H9 (cell line): ENCODE results near the gene LRRC28. TPM values are rescaled to one million over a fixed set of nuclear protein-coding genes. Genes with fewer than 3 reads are reported as not detected.

ENCODE experiments used
- DNase-seq: peaks from one replicate; pipeline ENCODE4 v3.0.0-alpha.2; 2017
- H2AFZ ChIP-seq: one replicate; pipeline ENCODE4 v1.6.1; 2013; ENCODE audit warnings: mild to moderate bottlenecking, low read length, control low read depth, moderate library complexity
- H2AK5ac ChIP-seq: 2 replicates; pipeline ENCODE4 v1.6.1; 2013; ENCODE audit warnings: low read length, control low read depth, mixed read lengths; ENCODE audit not compliant: insufficient read length
- H2BK120ac ChIP-seq: one replicate; pipeline ENCODE4 v1.6.1; 2013; ENCODE audit warnings: low read depth, mild to moderate bottlenecking, low read length, control low read depth, inconsistent platforms; ENCODE audit not compliant: poor library complexity, severe bottlenecking
- H2BK12ac ChIP-seq: 2 replicates; pipeline ENCODE4 v1.6.1; 2013; ENCODE audit warnings: low read length, control low read depth, mixed read lengths, low read depth; ENCODE audit not compliant: insufficient read length
- H2BK15ac ChIP-seq: 2 replicates; pipeline ENCODE4 v1.6.1; 2013; ENCODE audit warnings: low read depth, low read length, control low read depth
- H2BK20ac ChIP-seq: one replicate; pipeline ENCODE4 v1.6.1; 2013; ENCODE audit warnings: low read depth, mild to moderate bottlenecking, low read length, control low read depth, inconsistent platforms; ENCODE audit not compliant: poor library complexity, severe bottlenecking
- H2BK5ac ChIP-seq: 2 replicates; pipeline ENCODE4 v1.6.1; 2013; ENCODE audit warnings: low read length, control low read depth, mixed read lengths; ENCODE audit not compliant: insufficient read length
- H3K14ac ChIP-seq: 2 replicates; pipeline ENCODE4 v1.6.1; 2013; ENCODE audit warnings: low read length, control low read depth; ENCODE audit not compliant: insufficient read depth
- H3K18ac ChIP-seq: 2 replicates; pipeline ENCODE4 v1.6.1; 2013; ENCODE audit warnings: low read depth, mild to moderate bottlenecking, mixed read lengths, low read length, control low read depth; ENCODE audit not compliant: insufficient read length
- H3K23ac ChIP-seq: 2 replicates; pipeline ENCODE4 v1.6.1; 2013; ENCODE audit warnings: low read length, control low read depth, mixed read lengths, low read depth; ENCODE audit not compliant: insufficient read length
- H3K23me2 ChIP-seq: 2 replicates; pipeline ENCODE4 v1.6.1; 2013; ENCODE audit warnings: low read depth, mild to moderate bottlenecking, mixed read lengths, low read length, control low read depth; ENCODE audit not compliant: insufficient read length, poor library complexity, severe bottlenecking
- H3K27ac ChIP-seq: 2 replicates; pipeline ENCODE4 v1.5.1; 2013; ENCODE audit warnings: low read length, control low read depth, mixed read lengths, low read depth; ENCODE audit not compliant: insufficient read length
- H3K27me3 ChIP-seq: 2 replicates; pipeline ENCODE4 v1.6.1; 2013; ENCODE audit warnings: low read length, control low read depth, inconsistent platforms; ENCODE audit not compliant: insufficient read depth
- H3K4ac ChIP-seq: 2 replicates; pipeline ENCODE4 v1.6.1; 2013; ENCODE audit warnings: low read depth, mild to moderate bottlenecking, control low read depth, inconsistent platforms, low read length, moderate library complexity
- H3K4me1 ChIP-seq: 2 replicates; pipeline ENCODE4 v1.6.1; 2013; ENCODE audit warnings: low read length, control low read depth, inconsistent platforms; ENCODE audit not compliant: insufficient read depth
- H3K4me2 ChIP-seq: 2 replicates; pipeline ENCODE4 v1.6.1; 2013; ENCODE audit warnings: low read length, control low read depth, mixed read lengths; ENCODE audit not compliant: insufficient read length, insufficient read depth
- H3K56ac ChIP-seq: 2 replicates; pipeline ENCODE4 v1.6.1; 2013; ENCODE audit warnings: low read depth, mild to moderate bottlenecking, mixed read lengths, low read length, control low read depth; ENCODE audit not compliant: insufficient read length
- H3K79me1 ChIP-seq: 2 replicates; pipeline ENCODE4 v1.6.1; 2013; ENCODE audit warnings: low read depth, mild to moderate bottlenecking, moderate library complexity, low read length, control low read depth, inconsistent platforms; ENCODE audit not compliant: insufficient read depth, poor library complexity, severe bottlenecking
- H3K79me2 ChIP-seq: 2 replicates; pipeline ENCODE4 v1.6.1; 2013; ENCODE audit warnings: low read length, control low read depth, inconsistent platforms; ENCODE audit not compliant: insufficient read depth
- H3K9ac ChIP-seq: 2 replicates; pipeline ENCODE4 v1.6.1; 2013; ENCODE audit warnings: low read length, control low read depth, mixed read lengths; ENCODE audit not compliant: insufficient read length; ENCODE audit errors: extremely low read depth
- H3K9me3 ChIP-seq: one replicate; pipeline ENCODE4 v1.6.1; 2013; ENCODE audit warnings: low read depth, low read length, inconsistent platforms; ENCODE audit not compliant: control insufficient read depth
- H3T11ph ChIP-seq: one replicate; pipeline ENCODE4 v1.6.1; 2013; ENCODE audit warnings: mild to moderate bottlenecking, low read length, control low read depth, inconsistent platforms
- H4K20me1 ChIP-seq: one replicate; pipeline ENCODE4 v1.6.1; 2013; ENCODE audit not compliant: control insufficient read depth, insufficient read length, insufficient read depth
- H4K5ac ChIP-seq: 2 replicates; pipeline ENCODE4 v1.6.1; 2013; ENCODE audit warnings: low read depth, mild to moderate bottlenecking, mixed read lengths, low read length, control low read depth; ENCODE audit not compliant: insufficient read length
- H4K8ac ChIP-seq: replicated peaks from 2 replicates; pipeline ENCODE4 v1.6.1; 2013; ENCODE audit warnings: low read length, control low read depth, mixed read lengths, low read depth; ENCODE audit not compliant: insufficient read length
- H4K91ac ChIP-seq: 2 replicates; pipeline ENCODE4 v1.6.1; 2013; ENCODE audit warnings: low read depth, mild to moderate bottlenecking, moderate library complexity, mixed read lengths, low read length, control low read depth; ENCODE audit not compliant: insufficient read length
- H3K27ac Mint-ChIP-seq, 3 experiments: 2 replicates in 2 of 3; 3 replicates in 1 of 3; pipeline ENCODE4 v1.8.0; 2020 to 2021; ENCODE audit warnings: mixed read lengths in 3 of 3, mild to moderate bottlenecking in 1 of 3, moderate library complexity in 1 of 3
- H3K27me3 Mint-ChIP-seq: 2 replicates; pipeline ENCODE4 v1.8.0; 2021; ENCODE audit warnings: low read depth, mild to moderate bottlenecking, moderate library complexity, mixed read lengths
- H3K36me3 Mint-ChIP-seq, 3 experiments: 2 replicates in 2 of 3; 3 replicates in 1 of 3; pipeline ENCODE4 v1.8.0; 2020 to 2021; ENCODE audit warnings: low read depth in 3 of 3, mixed read lengths in 3 of 3; ENCODE audit not compliant: insufficient read depth in 1 of 3
- H3K4me1 Mint-ChIP-seq, 2 experiments: 2 replicates each; pipeline ENCODE4 v1.8.0; 2020; ENCODE audit warnings: mixed read lengths in 2 of 2
- H3K4me3 Mint-ChIP-seq, 2 experiments: 2 replicates in 1 of 2; 3 replicates in 1 of 2; pipeline ENCODE4 v1.8.0; 2020 to 2021; ENCODE audit warnings: mild to moderate bottlenecking in 2 of 2, mixed read lengths in 2 of 2, moderate library complexity in 1 of 2
- H3K9me3 Mint-ChIP-seq, 2 experiments: 2 replicates in 1 of 2; 3 replicates in 1 of 2; pipeline ENCODE4 v1.8.0; 2020; ENCODE audit warnings: mild to moderate bottlenecking in 2 of 2, mixed read lengths in 2 of 2, moderate library complexity in 1 of 2
- CTCF ChIP-seq: fragments of 200-600 bp; sonication (generic); conservative IDR thresholded peaks from 3 replicates; pipeline ENCODE4 v1.8.0; 2021; ENCODE audit warnings: antibody characterized with exemption, mild to moderate bottlenecking
- WGBS: extraction: QIAGEN DNeasy Blood & Tissue Kit; methylation state at CpG from one replicate; pipeline ENCODE4 v1.1.7; 2013; ENCODE audit warnings: missing lambda C conversion rate, low lambda C conversion rate, mixed read lengths; ENCODE audit not compliant: insufficient read length; ENCODE audit errors: extremely low coverage; 5-methylcytosine and 5-hydroxymethylcytosine counted together
- total RNA-seq: library from RNA; stranded (reverse); gene quantifications from 2 replicates; pipeline ENCODE4 v1.2.1, GENCODE V29; 2021

LRRC28 gene
- total RNA-seq, 1 experiment from 2014 or later, result 17.6 TPM

GRCh38 chr15:99296386-99296785 is 45.1 kb downstream of the LRRC28 start:
- Histone ChIP-seq H3K4me2 (no peak overlapping the region), H3K27ac (no peak overlapping the region)

More at GRCh38 chr15:99296386-99296785, 45.1 kb downstream of the LRRC28 start:
- Histone ChIP-seq H2BK12ac (no peak overlapping the region), H3K56ac (no peak overlapping the region), H4K91ac (no peak overlapping the region), H2BK5ac (no peak overlapping the region), H3K9ac (no peak overlapping the region), H3K4me1 (peaks cover 2% of the 10 kb centered on the region; the same call in 1 of the 2 replicates), H4K20me1 (no peaks in the 10 kb centered on the region), H3T11ph (no peak overlapping the region), H3K27me3 (no peaks in the 10 kb centered on the region), H3K79me2 (no peaks in the 10 kb centered on the region), H2BK20ac (no peak overlapping the region), H2AK5ac (no peak overlapping the region), H2AFZ (no peak overlapping the region), H3K18ac (no peak overlapping the region), H3K79me1 (no peaks in the 10 kb centered on the region), H3K14ac (no peak overlapping the region), H4K5ac (no peak overlapping the region), H2BK15ac (no peak overlapping the region), H3K9me3 (no peaks in the 10 kb centered on the region), H4K8ac (no peak overlapping the region), H3K23me2 (no peaks in the 10 kb centered on the region), H3K23ac (no peak overlapping the region), H2BK120ac (no peak overlapping the region), H3K4ac (no peak overlapping the region)
- no peak for DNase-seq
- Mint-ChIP-seq H3K27ac (0 out of 7 replicates have a peak overlapping the region, but pooled peaks of 1 of the 3 experiments have one; percentile 40), H3K4me1 (peaks cover 19 to 20% of the 10 kb centered on the region in 2 experiments), H3K27me3 (no peaks in the 10 kb centered on the region), H3K4me3 (no peak overlapping the region), H3K9me3 (peaks cover 12 to 14% of the 10 kb centered on the region in 2 experiments), H3K36me3 (peaks cover 22 to 28% (median 24%) of the 10 kb centered on the region in 3 experiments)
- no peak for TF ChIP-seq CTCF
- no CpG with 5 or more reads among the region's 2 CpGs for WGBS
